Measurements from ENCODE around the gene FXN.
"Not testable (repeated sequence)": the region's sequence is repeated elsewhere in the genome, so short reads cannot be mapped to it uniquely, and the experiment has no call there.

The FXN gene

DNA sequence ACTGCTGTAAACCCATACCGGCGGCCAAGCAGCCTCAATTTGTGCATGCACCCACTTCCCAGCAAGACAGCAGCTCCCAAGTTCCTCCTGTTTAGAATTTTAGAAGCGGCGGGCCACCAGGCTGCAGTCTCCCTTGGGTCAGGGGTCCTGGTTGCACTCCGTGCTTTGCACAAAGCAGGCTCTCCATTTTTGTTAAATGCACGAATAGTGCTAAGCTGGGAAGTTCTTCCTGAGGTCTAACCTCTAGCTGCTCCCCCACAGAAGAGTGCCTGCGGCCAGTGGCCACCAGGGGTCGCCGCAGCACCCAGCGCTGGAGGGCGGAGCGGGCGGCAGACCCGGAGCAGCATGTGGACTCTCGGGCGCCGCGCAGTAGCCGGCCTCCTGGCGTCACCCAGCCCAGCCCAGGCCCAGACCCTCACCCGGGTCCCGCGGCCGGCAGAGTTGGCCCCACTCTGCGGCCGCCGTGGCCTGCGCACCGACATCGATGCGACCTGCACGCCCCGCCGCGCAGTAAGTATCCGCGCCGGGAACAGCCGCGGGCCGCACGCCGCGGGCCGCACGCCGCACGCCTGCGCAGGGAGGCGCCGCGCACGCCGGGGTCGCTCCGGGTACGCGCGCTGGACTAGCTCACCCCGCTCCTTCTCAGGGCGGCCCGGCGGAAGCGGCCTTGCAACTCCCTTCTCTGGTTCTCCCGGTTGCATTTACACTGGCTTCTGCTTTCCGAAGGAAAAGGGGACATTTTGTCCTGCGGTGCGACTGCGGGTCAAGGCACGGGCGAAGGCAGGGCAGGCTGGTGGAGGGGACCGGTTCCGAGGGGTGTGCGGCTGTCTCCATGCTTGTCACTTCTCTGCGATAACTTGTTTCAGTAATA, at the start of gene FXN:
TSS of gene FXN (plus strand) at position 315 of the 871 bp plus-strand sequence. CDS start at position 346, 31 bp downstream.
- peak; percentile 87 for DNase-seq

DNA sequence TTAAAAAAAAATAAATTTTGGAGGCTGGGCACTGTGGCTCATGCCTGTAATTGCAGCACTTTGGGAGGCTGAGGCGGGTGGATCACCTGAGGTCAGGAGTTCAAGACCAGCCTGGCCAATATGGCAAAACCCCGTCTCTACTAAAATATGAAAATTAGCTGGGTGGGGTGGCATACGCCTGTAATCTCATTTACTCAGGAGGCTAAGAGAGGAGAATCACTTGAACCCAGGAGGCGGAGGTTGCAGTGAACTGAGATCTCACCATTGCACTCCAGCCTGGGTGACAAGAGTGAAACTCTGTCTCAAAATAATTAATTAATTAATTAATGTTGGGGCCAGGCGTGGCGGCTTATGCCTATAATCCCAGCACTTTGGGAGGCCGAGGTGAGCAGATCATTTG, 48.6 kb upstream of the FXN start:
- DNase-seq: not testable (repeated sequence)

DNA sequence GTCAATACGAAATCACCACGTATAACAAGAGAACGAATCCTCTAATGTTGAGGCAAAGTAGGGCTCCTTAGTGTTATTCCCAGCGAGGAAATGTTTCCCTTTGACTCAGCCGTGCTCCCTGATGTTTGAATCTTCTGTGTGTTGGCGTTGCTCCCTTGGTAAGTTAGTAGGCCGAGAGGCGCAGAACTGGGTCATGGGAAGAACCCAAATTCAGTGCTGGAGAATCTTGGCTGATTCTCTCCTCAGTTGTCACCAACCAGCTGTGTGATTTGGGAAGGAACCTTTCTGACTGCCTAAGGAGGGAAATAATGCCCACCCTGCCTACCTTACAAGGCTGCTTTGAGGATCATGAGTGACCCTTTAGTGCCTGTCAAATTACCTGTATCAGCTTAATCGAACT, 44.1 kb upstream of the FXN start:
- no peak for DNase-seq

DNA sequence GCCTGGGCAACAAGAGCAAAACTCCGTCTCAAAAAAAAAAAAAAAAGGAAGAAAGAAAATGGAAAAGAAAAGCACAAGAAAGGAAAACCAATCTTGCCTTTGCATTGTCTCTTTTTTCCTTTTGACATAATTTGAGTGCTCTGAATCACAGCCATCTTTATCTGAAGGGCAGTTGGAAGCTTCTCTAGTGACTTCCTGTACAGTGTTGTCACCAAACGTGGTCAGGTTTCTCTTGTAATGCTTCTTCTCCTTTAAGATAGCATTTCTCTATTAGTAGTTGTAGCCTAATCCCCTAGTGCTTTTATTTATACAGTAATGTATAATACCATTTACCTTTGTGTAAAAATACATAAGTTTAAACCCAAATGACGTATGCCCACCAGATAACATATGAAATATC, 39.8 kb upstream of the FXN start:
- no peak for DNase-seq

DNA sequence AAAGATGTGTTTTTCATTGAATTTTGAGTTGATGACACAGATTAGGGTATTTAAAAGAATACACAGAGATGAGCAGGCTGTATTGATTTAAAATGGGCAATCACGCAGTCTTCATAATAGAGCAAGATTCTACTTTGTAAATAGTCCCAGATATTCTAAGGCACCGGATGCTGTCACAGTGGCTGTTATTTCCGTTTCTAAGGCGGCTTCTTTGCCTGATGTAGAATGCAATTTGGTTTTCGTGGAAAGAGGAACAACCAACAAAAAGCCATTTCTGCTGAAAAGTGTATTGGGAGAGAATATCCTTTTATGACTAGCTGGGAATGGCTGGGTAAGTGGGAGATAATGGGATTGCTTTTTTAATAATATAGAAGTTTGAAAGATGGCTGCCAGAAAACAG, 39.1 kb upstream of the FXN start:
- no peak for DNase-seq

DNA sequence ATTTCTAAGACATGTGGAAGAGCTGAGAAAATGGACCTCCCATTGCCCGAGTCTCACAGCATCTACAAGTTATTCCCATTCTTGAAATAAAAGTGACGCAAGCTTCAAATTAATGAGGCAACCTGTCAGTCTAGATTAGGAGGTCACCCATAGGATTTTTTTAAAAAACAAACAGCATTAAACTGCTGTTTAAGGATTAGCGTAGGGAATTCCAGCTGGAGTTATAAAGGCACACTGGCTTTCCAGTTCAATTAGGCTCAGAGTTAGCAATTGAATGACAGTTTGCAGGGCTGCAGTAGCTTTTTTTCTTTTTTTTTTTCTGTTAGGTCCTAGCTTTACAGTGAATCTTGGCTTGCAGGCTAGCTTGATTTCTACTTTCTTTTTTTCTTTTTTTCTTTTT, 37.9 kb upstream of the FXN start:
- no peak for DNase-seq

DNA sequence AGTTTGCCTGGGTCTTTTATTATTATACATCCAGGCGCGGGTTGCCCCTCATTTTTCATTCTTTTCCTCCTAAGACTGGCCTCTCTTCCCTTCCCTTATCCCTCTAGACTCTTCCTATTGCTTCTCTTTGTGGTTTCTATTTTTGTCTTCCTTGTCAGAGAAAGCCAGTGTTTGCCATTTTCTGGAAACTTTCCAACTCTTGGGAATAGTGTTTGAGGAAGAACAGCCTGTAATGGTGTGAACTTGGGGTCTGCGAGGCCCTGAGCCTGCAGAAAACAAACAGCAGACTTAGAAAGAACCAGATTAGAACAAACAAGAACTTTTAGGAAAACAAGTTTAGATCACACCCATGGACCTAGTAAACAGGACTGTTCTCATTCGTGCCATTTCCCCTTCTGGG, 37.2 kb upstream of the FXN start:
- no peak for DNase-seq

DNA sequence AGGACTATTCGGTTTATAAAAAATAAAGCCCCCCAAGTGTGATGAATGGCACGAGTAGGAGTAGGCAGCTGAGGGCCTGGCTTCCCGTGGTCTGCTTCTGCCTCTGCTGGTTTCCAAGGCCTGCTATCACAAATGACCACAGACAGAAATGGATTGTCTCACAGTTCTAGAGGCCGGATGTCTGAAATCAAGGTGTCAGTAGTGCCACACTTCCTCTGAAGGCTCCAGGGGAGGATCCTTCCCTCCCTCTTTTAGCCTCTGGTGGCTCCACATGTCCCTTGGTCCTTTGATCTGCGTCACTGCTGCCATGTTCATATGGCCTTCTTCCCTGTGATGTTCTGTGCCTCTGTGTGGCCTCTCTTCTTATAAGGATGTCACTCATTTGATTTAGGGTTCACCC, 36.7 kb upstream of the FXN start:
- DNase-seq: no peak

DNA sequence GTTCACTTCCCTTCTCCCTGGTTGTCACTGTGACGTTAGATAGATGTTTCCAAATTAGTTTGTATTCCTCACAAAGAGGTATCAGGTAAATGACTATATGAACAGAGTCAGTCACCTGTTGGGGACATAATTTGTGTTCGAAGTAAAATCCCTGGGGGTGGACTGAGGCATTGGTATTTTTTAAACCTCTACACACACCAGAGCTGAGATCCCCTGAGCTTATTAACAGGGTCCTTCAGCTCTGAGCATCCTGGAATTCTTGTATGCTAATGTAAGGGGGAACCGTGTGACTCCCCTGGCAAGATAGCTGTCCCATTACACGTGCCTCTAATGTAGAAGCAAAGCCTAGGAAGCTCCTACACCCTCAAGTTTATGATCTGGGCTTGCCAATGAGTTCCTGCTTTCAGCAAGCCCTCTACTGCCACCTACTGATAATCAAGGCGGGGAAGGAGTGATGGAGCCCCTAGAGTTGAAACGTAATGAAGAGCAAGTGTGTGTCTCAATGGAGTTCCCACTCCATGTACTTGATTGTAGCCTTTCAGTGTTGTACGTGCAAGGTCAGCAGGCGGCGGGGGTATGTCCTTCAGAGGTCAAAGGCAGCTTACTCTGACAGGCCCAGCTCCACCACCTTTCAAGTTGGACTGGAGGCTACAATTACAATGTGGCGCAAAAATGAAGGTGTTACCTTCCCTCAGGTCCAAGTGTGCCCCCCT, 36.0 kb upstream of the FXN start:
- peak; percentile 71 for DNase-seq

DNA sequence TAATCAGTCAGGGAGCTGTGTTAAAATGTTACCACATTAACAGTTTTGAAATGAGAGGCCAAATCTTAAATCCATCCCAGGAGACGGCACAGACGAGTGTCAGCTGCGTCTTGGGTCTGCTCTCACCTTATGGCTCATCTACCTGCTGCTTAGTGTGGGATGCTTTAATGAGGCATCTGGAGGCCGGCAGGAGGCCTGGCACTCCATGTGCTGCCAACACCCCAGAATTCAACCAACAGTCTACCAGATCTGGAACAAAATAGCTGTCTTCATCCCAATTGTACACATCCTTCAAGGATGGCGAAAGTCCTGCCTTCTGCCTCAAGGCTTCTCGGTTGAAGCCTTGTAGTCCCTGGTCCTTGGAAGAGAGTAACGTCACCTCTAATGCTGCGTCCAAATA, 33.6 kb upstream of the FXN start:
- no peak for DNase-seq

DNA sequence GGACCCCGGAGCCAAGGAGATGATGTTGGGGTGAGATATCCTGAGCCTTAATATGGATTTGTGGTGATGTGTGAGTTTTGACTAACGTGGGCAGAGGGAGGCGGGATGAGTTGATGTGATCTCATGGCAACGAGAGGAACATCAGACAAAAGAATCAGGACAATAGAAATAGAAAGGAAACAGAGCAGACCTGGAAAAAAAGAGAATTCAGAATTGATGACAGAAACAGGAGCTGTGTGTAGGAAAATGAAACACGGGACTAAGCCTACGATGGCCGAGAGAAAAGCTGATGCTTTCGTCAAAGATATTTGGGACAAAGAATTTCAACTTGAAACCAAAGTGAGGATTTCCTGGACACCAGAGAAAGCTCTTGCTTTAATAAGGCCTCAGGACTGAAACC, 32.5 kb upstream of the FXN start:
- DNase-seq: no peak

DNA sequence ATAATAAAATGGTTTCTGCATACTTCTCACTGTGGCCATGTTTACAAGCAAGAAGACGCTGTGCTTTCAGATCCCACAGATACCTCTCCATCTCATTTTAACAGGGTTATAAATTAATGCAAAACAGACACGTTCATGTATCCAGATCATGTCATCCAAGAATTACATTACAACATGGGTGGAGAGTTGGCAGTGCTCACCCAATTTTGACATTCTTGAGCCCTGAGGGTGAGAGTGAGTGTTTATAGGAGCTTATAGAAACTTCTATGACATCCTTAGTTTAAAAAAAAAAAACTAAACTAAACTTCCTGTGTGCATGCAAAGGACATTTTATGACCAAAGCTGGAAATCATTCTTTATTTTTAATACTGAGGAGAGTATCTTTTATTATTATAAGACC, 30.7 kb upstream of the FXN start:
- no peak for DNase-seq

DNA sequence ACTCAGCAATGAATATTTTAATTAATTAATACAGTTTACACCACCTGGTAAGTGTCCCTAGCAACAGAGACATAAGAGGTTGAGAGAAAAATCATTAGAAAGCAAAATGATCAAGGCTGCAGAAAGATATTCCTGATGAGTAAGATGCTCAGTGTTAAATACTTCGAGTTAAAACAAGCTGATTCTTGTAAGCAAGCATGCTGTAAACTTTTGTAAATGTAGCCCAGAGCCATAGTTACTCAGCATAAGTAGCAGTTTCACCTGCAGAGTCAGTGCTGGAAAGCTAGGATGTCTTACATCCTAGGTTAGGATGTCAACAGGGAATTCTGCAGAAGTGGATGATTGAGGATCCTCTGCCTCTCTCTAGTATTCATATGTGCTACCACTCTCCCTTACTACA, 25.8 kb upstream of the FXN start:
- DNase-seq: no peak

DNA sequence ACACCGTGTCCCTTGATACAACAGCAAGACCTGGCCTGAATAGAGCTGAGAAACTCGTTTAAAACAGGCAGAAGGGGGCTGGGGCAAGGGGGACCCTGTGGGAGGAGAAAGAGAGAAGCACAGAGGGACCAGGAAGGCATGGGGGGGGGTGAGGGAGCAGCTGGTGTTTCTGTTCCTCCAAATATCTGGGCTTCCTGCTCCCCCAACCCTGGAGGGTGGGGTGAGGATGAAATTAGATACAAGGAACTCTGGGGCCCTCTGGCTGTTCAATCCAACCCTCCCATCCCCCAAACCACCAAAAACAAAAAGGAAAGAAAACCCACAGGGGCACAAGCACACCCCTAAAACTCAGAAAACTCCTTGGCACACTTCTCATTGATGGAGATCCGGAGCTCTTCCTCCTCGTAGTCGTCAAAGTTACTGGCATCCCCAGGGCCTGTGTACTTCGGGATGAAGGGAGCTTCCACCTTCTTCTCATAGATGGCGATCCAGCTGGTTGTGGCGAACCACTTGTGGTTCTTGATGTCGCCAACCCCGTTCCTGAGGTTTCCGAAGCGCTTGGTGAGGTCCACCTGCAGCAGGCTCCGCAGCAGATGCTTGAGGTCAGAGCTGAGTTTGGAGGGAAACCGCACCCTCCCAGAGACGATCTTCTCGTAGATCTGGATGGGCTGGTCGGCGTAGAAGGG, 22.7 kb upstream of the FXN start:
- no peak for DNase-seq

DNA sequence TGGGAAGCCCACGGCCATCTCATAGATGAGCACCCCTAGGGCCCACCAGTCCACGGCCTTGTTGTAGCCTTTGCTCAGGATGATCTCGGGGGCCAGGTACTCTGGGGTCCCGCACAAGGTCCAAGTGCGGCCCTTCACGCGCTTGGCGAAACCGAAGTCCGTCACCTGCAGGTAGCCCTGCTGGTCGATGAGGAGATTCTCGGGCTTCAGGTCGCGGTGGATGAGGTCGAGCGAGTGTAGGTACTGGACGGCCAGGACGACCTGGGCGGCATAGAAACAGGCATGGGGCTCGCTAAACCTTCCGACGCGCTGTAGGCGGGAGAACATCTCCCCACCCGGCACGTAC, 22.2 kb upstream of the FXN start:
- no peak for DNase-seq

DNA sequence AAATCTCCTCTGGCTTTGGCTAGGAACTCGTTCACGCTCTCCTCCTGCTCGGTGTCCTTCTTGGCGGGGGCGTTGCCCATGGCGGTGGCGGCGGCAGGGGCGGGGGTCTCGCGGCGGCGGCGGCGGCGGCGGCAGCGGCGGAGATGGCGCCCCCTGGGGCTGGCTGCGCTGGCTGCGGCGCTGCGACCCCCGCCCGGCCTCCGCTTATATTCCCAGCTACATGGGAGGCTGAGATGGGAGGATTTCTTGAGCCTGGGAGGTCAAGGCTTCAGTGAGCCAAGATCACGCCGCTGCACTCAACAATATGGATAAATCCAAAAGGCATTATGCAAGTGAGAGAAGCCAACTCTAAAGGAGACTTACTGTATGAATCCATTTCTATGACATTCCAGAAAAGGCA, 21.5 kb upstream of the FXN start, which contains the start of gene PRKACG:
TSS of gene PRKACG (minus strand) at position 101 of the 400 bp plus-strand sequence. CDS start at position 80, 21 bp downstream.
- no peak for DNase-seq

DNA sequence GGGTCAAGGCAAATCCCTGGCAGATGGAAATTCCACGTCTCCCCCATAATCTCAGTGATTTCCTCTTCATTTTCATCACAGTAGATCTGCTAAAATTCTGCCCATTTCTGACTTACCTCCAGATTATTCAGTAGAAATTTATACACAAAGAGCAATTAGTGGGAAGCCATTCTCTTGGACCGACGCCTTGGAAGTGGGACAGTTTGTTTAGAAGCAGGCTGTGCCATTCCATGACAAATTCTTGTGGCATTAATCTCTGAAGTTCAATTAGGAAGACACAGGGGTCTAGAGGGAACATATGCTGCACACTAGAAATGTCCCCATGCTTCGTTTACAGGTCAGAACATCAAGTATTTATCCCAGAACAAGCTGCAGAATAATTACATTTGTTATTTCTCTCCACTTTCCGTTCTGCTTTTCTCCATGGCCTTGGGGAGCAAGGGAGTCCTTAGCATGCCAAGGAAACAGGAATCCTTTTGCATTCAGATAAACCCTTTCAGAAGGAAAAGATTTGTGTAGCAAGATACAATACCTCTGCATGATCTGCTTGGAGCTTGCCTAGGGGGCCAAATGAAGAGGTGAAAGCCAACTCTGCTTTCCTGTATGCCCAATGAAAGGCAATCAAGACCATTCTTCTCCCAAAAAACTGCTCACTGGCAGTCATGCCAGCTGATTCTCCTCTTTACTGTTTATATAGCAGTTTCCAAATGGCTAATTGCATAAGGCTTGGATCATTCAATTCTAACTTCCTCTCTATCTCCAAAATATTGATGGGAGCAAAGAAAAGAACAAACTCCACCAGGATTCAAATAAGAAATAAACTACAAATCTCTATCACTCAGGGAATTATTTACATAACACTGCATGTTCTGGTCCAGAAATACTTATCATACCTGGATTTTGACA, 19.1 kb upstream of the FXN start:
- no peak for DNase-seq

DNA sequence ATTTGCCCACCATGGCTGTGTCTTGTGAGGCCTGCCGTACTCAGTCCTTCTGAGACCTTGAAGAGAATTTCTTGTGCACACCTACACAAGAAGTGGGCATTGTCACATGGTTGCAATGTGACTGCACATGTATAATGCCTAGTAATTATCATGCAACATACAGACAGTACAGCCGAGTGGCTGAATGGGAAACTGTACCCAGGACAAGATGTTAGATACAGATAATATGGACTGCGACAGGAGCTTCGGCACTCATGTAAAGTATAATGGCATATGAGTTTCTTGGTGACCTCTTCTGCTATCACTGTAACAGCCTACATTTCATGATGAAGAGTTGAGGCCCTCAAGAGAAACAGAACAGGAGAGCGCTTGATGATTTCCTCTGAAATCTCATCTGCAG, 16.8 kb upstream of the FXN start:
- DNase-seq: no peak

DNA sequence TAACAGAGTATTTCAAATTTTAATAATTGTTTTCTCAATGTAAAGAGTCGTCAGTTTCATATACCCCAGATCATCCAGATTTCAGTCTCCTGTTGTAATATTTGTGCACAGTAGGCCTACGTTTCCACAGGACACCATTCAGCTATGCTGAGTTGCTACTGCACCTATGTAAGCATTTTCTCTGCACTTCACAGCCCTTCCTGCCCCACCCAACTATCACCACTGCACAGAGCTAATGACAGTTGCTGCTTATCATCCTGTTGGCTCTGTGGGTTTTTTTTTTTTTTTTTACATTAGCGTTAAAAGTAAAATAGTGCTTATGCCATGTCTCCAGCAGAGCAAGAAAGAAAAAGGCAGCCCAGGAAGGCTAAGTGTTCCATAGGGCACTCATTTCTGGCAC, 15.7 kb upstream of the FXN start:
- peak; percentile 61 for DNase-seq

DNA sequence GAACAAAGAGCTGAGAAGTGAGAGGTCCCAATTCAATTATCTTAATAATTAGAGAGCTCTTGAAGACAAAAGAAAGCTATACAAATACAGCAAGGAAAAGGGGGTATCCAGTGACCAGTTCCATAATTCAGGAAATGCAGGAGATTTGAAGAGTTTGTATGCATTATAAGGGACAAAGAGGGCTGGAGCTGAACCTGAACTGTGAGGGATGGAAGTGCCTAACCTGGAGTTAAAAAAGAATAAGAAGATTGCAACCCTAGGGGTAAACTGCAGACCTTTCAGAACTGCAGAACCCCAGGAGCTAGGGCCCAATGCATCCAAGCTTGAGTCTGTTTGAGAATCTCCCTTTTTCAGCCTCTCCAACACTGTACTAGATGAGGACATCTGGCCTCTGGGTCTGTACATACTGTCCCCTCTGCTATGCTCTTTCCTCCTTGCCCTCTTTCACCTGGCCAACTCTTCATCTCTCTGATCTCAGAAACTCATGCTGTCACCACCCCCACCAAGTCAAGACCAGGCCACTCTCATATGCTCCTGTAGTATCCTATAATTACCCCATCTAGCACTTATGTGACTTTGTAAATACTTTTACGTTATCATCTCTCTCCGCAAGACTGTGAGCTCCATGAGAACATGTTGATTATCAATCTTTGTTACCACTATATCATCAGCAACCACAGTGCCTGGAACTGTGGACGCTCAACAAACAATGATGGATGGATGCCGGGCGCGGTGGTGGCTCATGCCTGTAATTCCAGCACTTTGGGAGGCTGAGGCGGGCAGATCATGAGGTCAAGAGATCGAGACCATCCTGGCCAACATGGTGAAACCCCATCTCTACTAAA, 15.0 kb upstream of the FXN start:
- DNase-seq: no peak

DNA sequence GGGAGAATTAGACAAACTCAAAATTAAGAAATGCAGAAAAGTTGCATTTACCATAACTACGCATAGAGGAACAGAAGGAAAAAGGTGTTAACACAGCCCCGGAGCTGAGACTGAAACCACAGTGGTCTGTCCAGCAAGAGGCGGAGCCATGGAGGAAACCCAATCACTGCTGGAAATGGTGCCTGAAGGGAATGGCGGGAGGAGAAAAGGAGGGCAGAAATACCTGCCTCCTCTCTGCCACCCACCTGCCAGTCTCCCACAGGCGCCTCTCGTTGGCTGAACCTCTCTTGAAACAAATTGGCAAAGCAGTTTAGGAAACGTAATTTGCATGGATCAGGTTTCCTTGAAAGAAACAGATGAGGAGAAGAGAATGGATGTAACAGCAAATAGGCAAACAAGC, 11.9 kb upstream of the FXN start:
- no peak for DNase-seq

Data from CD4-positive, alpha-beta T cell treated with Interleukin-17A for 4 hours (primary cell).